ENCODE results near the gene GALNT2.

The GALNT2 gene

GRCh38 chr1:230066031-230066430 lies 1.0 kb upstream of the GALNT2 start:
- Histone ChIP-seq H3K9me3 (ENCODE audit: insufficient read depth, low read depth, low read length) (peaks cover 4% of the 10 kb centered on the region; the same call in 1 of the 2 replicates), H3K27ac (ENCODE audit: low read length) (no peak overlapping the region), H3K4me1 (ENCODE audit: insufficient read depth, low read length) (peaks cover 15% of the 10 kb centered on the region; the same call in 1 of the 2 replicates), H3K4me3 (ENCODE audit: low read length) (peak overlapping the region; percentile 76), H3K9ac (ENCODE audit: low read depth, low read length) (peak overlapping the region; percentile 61; the same call in 1 of the 2 replicates), H3K27me3 (ENCODE audit: insufficient read depth, low read length) (peaks cover 18% of the 10 kb centered on the region), H3K36me3 (ENCODE audit: insufficient read depth, low read depth, low read length) (no peaks in the 10 kb centered on the region)

DNA sequence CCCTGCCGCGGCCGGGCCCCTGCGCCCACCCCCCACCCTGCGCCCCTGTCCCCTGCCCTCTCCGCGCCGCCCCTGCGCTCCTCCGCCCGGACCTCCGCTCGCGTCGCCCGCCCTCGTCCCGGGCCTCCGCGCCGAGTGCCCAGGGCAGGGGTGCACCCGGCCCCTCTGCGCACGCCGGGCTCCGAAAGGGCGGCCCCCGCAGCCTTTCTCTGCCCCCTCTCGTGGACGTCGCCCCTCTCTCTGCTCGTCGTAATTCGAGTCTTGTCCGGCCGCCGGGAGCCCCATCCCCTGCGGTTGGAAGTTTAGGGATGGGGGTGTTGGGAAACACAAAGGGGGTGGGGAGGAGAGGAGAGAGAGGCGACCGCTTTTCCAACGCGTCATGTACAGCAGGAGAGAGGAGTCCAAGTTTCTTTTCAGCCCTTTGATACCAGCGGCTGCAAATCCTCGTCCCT lies 407 bp downstream of the GALNT2 start:
- peaks cover 3% of the 10 kb centered on the region; the same call in 1 of the 2 replicates for H3K9me3 ChIP-seq (ENCODE audit: insufficient read depth, low read depth, low read length)
- H3K27ac ChIP-seq (ENCODE audit: low read length): no peak overlapping the region
- peak overlapping the region; percentile 80 for H3K4me3 ChIP-seq (ENCODE audit: low read length)
- peaks cover 15% of the 10 kb centered on the region; the same call in 1 of the 2 replicates for H3K4me1 ChIP-seq (ENCODE audit: insufficient read depth, low read length)
- H3K9ac ChIP-seq (ENCODE audit: low read depth, low read length): peak overlapping the region; percentile 72; the same call in 1 of the 2 replicates
- H3K27me3 ChIP-seq (ENCODE audit: insufficient read depth, low read length): peaks cover 18% of the 10 kb centered on the region
- H3K36me3 ChIP-seq (ENCODE audit: insufficient read depth, low read depth, low read length): no peaks in the 10 kb centered on the region

- H3K4me1 ChIP-seq (ENCODE audit: insufficient read depth, low read length): peaks cover 15% of the 10 kb centered on the region; the same call in 1 of the 2 replicates
- H3K4me3 ChIP-seq (ENCODE audit: low read length): peak overlapping the region; percentile 80
- no peaks in the 10 kb centered on the region for H3K9me3 ChIP-seq (ENCODE audit: insufficient read depth, low read depth, low read length)
- H3K27ac ChIP-seq (ENCODE audit: low read length): no peak overlapping the region
- H3K36me3 ChIP-seq (ENCODE audit: insufficient read depth, low read depth, low read length): no peaks in the 10 kb centered on the region
- H3K27me3 ChIP-seq (ENCODE audit: insufficient read depth, low read length): peaks cover 18% of the 10 kb centered on the region
- H3K9ac ChIP-seq (ENCODE audit: low read depth, low read length): peak overlapping the region; percentile 72; the same call in 1 of the 2 replicates
Measured at GRCh38 chr1:230067871-230068620, 1.0 kb downstream of the GALNT2 start.

GRCh38 chr1:230068621-230068873 lies 1.5 kb downstream of the GALNT2 start:
- Histone ChIP-seq H3K27ac (ENCODE audit: low read length) (no peak overlapping the region), H3K36me3 (ENCODE audit: insufficient read depth, low read depth, low read length) (no peaks in the 10 kb centered on the region), H3K4me1 (ENCODE audit: insufficient read depth, low read length) (peaks cover 17% of the 10 kb centered on the region; the same call in 1 of the 2 replicates), H3K9me3 (ENCODE audit: insufficient read depth, low read depth, low read length) (no peaks in the 10 kb centered on the region), H3K9ac (ENCODE audit: low read depth, low read length) (peak overlapping the region; percentile 72; the same call in 1 of the 2 replicates), H3K27me3 (ENCODE audit: insufficient read depth, low read length) (peaks cover 18% of the 10 kb centered on the region), H3K4me3 (ENCODE audit: low read length) (peak overlapping the region; percentile 80)

- Histone ChIP-seq H3K4me1 (ENCODE audit: insufficient read depth, low read length) (peaks cover 17% of the 10 kb centered on the region; the same call in 1 of the 2 replicates), H3K27me3 (ENCODE audit: insufficient read depth, low read length) (peaks cover 18% of the 10 kb centered on the region), H3K4me3 (ENCODE audit: low read length) (peak overlapping the region; percentile 80), H3K36me3 (ENCODE audit: insufficient read depth, low read depth, low read length) (no peaks in the 10 kb centered on the region), H3K9ac (ENCODE audit: low read depth, low read length) (peak overlapping the region; percentile 72; the same call in 1 of the 2 replicates), H3K9me3 (ENCODE audit: insufficient read depth, low read depth, low read length) (no peaks in the 10 kb centered on the region), H3K27ac (ENCODE audit: low read length) (no peak overlapping the region)
Measured at GRCh38 chr1:230068952-230069684, 2.1 kb downstream of the GALNT2 start.

- no peak overlapping the region for H3K9ac ChIP-seq (ENCODE audit: low read depth, low read length)
- no peak overlapping the region for H3K27ac ChIP-seq (ENCODE audit: low read length)
- no peaks in the 10 kb centered on the region for H3K9me3 ChIP-seq (ENCODE audit: insufficient read depth, low read depth, low read length)
- peaks cover 18% of the 10 kb centered on the region for H3K27me3 ChIP-seq (ENCODE audit: insufficient read depth, low read length)
- no peak overlapping the region for H3K4me3 ChIP-seq (ENCODE audit: low read length)
- peaks cover 17% of the 10 kb centered on the region; the same call in 1 of the 2 replicates for H3K4me1 ChIP-seq (ENCODE audit: insufficient read depth, low read length)
- H3K36me3 ChIP-seq (ENCODE audit: insufficient read depth, low read depth, low read length): no peaks in the 10 kb centered on the region
Measured at GRCh38 chr1:230069796-230070195, 2.8 kb downstream of the GALNT2 start.

GRCh38 chr1:230070321-230071208 lies 3.5 kb downstream of the GALNT2 start:
- Histone ChIP-seq H3K36me3 (ENCODE audit: insufficient read depth, low read depth, low read length) (no peaks in the 10 kb centered on the region), H3K4me1 (ENCODE audit: insufficient read depth, low read length) (peaks cover 17% of the 10 kb centered on the region; the same call in 1 of the 2 replicates), H3K9ac (ENCODE audit: low read depth, low read length) (no peak overlapping the region), H3K9me3 (ENCODE audit: insufficient read depth, low read depth, low read length) (no peaks in the 10 kb centered on the region), H3K27ac (ENCODE audit: low read length) (no peak overlapping the region), H3K27me3 (ENCODE audit: insufficient read depth, low read length) (peaks cover 18% of the 10 kb centered on the region), H3K4me3 (ENCODE audit: low read length) (no peak overlapping the region)

DNA sequence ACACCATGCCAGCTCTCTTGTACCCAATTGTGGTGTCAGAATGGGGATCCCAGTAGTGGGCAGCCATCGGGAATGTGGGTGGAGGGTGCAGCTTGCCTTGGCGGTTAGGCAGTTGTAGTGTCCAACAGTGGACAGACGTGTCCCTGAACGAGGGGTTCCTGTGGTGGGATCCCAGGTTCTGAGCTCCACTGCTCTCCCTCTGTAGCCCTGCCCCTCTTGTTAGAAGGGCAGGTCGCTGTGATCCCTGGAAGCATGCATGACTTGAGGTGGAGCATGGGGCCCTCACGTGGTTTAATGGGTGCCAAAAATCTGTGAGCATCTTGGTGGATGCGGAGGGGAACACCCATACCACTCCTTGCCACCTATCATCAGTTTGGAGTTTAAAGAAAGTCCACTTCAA lies 4.3 kb downstream of the GALNT2 start:
- Histone ChIP-seq H3K9ac (ENCODE audit: low read depth, low read length) (no peak overlapping the region), H3K27me3 (ENCODE audit: insufficient read depth, low read length) (peaks cover 18% of the 10 kb centered on the region), H3K4me1 (ENCODE audit: insufficient read depth, low read length) (peaks cover 15% of the 10 kb centered on the region; the same call in 1 of the 2 replicates), H3K4me3 (ENCODE audit: low read length) (no peak overlapping the region), H3K36me3 (ENCODE audit: insufficient read depth, low read depth, low read length) (no peaks in the 10 kb centered on the region), H3K9me3 (ENCODE audit: insufficient read depth, low read depth, low read length) (no peaks in the 10 kb centered on the region), H3K27ac (ENCODE audit: low read length) (no peak overlapping the region)

DNA sequence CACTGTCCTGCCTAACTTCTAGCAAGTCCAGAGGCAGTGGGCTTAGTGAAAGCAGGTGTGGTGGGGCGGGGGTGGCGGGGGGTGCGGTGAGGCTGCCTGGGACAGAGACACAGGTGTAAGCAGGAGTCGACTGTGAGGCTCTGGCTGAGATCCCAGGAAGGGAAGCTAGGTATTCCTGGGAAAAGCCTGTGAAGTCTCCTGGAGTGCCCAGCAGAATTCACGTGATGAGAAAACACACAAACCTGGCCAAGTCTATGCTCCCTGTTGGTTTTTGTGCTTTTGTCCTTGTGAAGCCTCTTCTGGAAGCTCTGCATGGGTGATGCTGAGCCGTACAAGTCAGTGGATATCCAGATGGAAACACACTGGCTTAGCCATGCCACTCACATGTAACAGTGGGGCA lies 5.3 kb downstream of the GALNT2 start:
- Histone ChIP-seq H3K4me1 (ENCODE audit: insufficient read depth, low read length) (peaks cover 15% of the 10 kb centered on the region; the same call in 1 of the 2 replicates), H3K9me3 (ENCODE audit: insufficient read depth, low read depth, low read length) (no peaks in the 10 kb centered on the region), H3K27ac (ENCODE audit: low read length) (no peak overlapping the region), H3K36me3 (ENCODE audit: insufficient read depth, low read depth, low read length) (peaks cover 1% of the 10 kb centered on the region; the same call in 1 of the 2 replicates), H3K4me3 (ENCODE audit: low read length) (no peak overlapping the region), H3K9ac (ENCODE audit: low read depth, low read length) (no peak overlapping the region), H3K27me3 (ENCODE audit: insufficient read depth, low read length) (peaks cover 18% of the 10 kb centered on the region)

DNA sequence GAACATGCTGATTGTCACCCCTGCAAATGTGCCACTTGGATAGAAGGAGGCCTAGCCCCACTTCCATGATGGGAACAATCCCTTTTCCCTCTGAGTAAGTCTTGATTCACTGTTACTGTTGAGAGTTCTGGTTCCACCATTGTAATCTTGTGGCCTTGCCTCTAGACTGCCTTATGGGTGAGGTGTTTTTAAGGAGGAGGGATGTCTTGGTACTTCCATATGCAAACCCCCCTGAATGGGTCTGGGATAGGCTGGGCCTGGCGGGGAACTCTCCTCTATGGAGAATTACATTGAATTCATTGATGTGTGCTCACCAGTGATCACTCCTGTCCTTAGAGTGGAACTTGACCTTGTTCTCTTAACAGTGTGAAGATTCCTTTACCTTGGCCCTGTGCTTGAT lies 5.8 kb downstream of the GALNT2 start:
- H3K27ac ChIP-seq (ENCODE audit: low read length): no peak overlapping the region
- H3K36me3 ChIP-seq (ENCODE audit: insufficient read depth, low read depth, low read length): peaks cover 5% of the 10 kb centered on the region; the same call in 1 of the 2 replicates
- peaks cover 18% of the 10 kb centered on the region for H3K27me3 ChIP-seq (ENCODE audit: insufficient read depth, low read length)
- H3K4me3 ChIP-seq (ENCODE audit: low read length): no peak overlapping the region
- peaks cover 17% of the 10 kb centered on the region for H3K4me1 ChIP-seq (ENCODE audit: insufficient read depth, low read length)
- no peaks in the 10 kb centered on the region for H3K9me3 ChIP-seq (ENCODE audit: insufficient read depth, low read depth, low read length)
- H3K9ac ChIP-seq (ENCODE audit: low read depth, low read length): no peak overlapping the region

All from iPS-20b (cell line).